Neural progenitor cell (in vitro differentiated cells): ENCODE measurements around the gene C4B.
"Not testable (repeated sequence)": the region's sequence is repeated elsewhere in the genome, so short reads cannot be mapped to it uniquely, and the experiment has no call there.

Experiments used
- EZH2 ChIP-seq: fragments of 200-600 bp; sonication (generic); IDR thresholded peaks from 2 replicates; pipeline ENCODE4 v1.6.1; 2017; ENCODE audit warnings: antibody characterized with exemption, mild to moderate bottlenecking, moderate library complexity
- EZH2phosphoT487 ChIP-seq: fragments of 200-600 bp; sonication (generic); IDR thresholded peaks from 2 replicates; pipeline ENCODE4 v1.6.1; 2017; ENCODE audit warnings: antibody characterized with exemption
- TF ChIP-seq, protein P1 (sequence below): fragments of 200-600 bp; sonication (generic); IDR thresholded peaks from 2 replicates; pipeline ENCODE4 v1.5.1; 2017; ENCODE audit warnings: antibody characterized with exemption, mild to moderate bottlenecking

DNA sequence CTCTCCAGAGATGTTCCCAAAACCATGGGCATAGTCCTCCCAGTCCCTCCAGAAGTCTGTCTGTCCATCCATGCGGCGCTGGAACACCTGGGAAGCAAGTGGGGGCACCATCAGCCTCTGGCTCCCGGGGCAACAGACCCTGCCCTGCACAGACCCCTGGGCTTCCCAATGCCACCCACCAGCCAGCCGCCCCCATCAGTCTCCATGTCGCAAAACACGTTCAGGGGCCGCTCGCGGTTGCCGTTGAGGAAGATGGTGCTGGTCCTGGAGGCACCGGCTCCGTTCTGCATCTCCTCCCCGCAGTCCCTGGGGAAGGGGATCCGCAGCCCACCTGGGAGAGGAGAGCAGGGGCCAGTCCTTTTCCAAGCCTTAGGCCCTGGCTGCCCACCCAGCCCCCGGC lies 27.7 kb downstream of the C4B start:
- TF ChIP-seq, protein P1, sequence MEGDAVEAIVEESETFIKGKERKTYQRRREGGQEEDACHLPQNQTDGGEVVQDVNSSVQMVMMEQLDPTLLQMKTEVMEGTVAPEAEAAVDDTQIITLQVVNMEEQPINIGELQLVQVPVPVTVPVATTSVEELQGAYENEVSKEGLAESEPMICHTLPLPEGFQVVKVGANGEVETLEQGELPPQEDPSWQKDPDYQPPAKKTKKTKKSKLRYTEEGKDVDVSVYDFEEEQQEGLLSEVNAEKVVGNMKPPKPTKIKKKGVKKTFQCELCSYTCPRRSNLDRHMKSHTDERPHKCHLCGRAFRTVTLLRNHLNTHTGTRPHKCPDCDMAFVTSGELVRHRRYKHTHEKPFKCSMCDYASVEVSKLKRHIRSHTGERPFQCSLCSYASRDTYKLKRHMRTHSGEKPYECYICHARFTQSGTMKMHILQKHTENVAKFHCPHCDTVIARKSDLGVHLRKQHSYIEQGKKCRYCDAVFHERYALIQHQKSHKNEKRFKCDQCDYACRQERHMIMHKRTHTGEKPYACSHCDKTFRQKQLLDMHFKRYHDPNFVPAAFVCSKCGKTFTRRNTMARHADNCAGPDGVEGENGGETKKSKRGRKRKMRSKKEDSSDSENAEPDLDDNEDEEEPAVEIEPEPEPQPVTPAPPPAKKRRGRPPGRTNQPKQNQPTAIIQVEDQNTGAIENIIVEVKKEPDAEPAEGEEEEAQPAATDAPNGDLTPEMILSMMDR = not testable (repeated sequence)
- not testable (repeated sequence) for TF ChIP-seq EZH2, EZH2phosphoT487
